ENCODE results near the gene VWA5A.
A peak's percentile ranks its signal among the peaks of the same experiment; 100 is the strongest.

Gene VWA5A

GRCh38 chr11:124114942-124115781 is at the start of gene VWA5A:
TSS of gene VWA5A (plus strand) at chr11:124115450. CDS start at chr11:124117512, 2,062 bp downstream.
- Mint-ChIP-seq H3K4me1 (peaks cover 15% of the 10 kb centered on the region), H3K9me3 (no peaks in the 10 kb centered on the region), H3K27ac (peak within 1 kb of the TSS; percentile 80), H3K4me3 (peak within 1 kb of the TSS; percentile 90), H3K36me3 (ENCODE audit: low read depth) (peaks cover 8% of the 10 kb centered on the region), H3K27me3 (peaks cover 6% of the 10 kb centered on the region)
- peak; percentile 71 for DNase-seq
- peak; percentile 99 for ATAC-seq

- Mint-ChIP-seq H3K9me3 (peaks cover under 1% of the 10 kb centered on the region), H3K36me3 (ENCODE audit: low read depth) (no peaks in the 10 kb centered on the region), H3K27ac (peak overlapping the region; percentile 13)
These were observed 46.6 kb upstream of the VWA5A start for GRCh38 chr11:124068601-124069110.

GRCh38 chr11:124069429-124070401 is 45.5 kb upstream of the VWA5A start:
- H3K27me3 Mint-ChIP-seq = peaks cover 49% of the 10 kb centered on the region
- no peaks in the 10 kb centered on the region for H3K9me3 Mint-ChIP-seq
- DNase-seq (peak; percentile 55), ATAC-seq (peak; percentile 87)
- no peaks in the 10 kb centered on the region for H3K36me3 Mint-ChIP-seq (ENCODE audit: low read depth)
- peaks cover 28% of the 10 kb centered on the region for H3K4me1 Mint-ChIP-seq
- H3K27ac Mint-ChIP-seq = no peak overlapping the region
- peak overlapping the region; percentile 45 for H3K4me3 Mint-ChIP-seq

More at GRCh38 chr11:124068601-124069110, 46.6 kb upstream of the VWA5A start:
- ATAC-seq (no peak), DNase-seq (no peak)
- Mint-ChIP-seq H3K4me3 (no peak overlapping the region), H3K27me3 (peaks cover 50% of the 10 kb centered on the region), H3K4me1 (peaks cover 28% of the 10 kb centered on the region)

GRCh38 chr11:124070915-124071622 is 44.2 kb upstream of the VWA5A start:
- H3K9me3 Mint-ChIP-seq = no peaks in the 10 kb centered on the region
- H3K27me3 Mint-ChIP-seq = peaks cover 44% of the 10 kb centered on the region
- peaks cover 28% of the 10 kb centered on the region for H3K4me1 Mint-ChIP-seq
- peak; percentile 39 for ATAC-seq
- peak; percentile 72 for DNase-seq
- H3K4me3 Mint-ChIP-seq = peak overlapping the region; percentile 61
- H3K36me3 Mint-ChIP-seq (ENCODE audit: low read depth) = no peaks in the 10 kb centered on the region
- H3K27ac Mint-ChIP-seq = peak overlapping the region; percentile 84

- ATAC-seq (no peak), DNase-seq (no peak)
- H3K4me3 Mint-ChIP-seq = no peak overlapping the region
- H3K4me1 Mint-ChIP-seq = peaks cover 28% of the 10 kb centered on the region
- no peak overlapping the region for H3K27ac Mint-ChIP-seq
- peaks cover 42% of the 10 kb centered on the region for H3K27me3 Mint-ChIP-seq
- no peaks in the 10 kb centered on the region for H3K36me3 Mint-ChIP-seq (ENCODE audit: low read depth)
- H3K9me3 Mint-ChIP-seq = no peaks in the 10 kb centered on the region
These were observed 43.7 kb upstream of the VWA5A start for GRCh38 chr11:124071623-124071948.

- DNase-seq (no peak), ATAC-seq (no peak)
- peaks cover 42% of the 10 kb centered on the region for H3K27me3 Mint-ChIP-seq
- no peak overlapping the region for H3K4me3 Mint-ChIP-seq
- H3K4me1 Mint-ChIP-seq = peaks cover 28% of the 10 kb centered on the region
- H3K27ac Mint-ChIP-seq = no peak overlapping the region
- no peaks in the 10 kb centered on the region for H3K9me3 Mint-ChIP-seq
- no peaks in the 10 kb centered on the region for H3K36me3 Mint-ChIP-seq (ENCODE audit: low read depth)
These were observed 43.1 kb upstream of the VWA5A start for GRCh38 chr11:124072147-124072546.

- H3K27me3 Mint-ChIP-seq = peaks cover 33% of the 10 kb centered on the region
- H3K4me1 Mint-ChIP-seq = peaks cover 18% of the 10 kb centered on the region
These were observed 40.7 kb upstream of the VWA5A start for GRCh38 chr11:124074554-124074953.

GRCh38 chr11:124075492-124075840 is 39.8 kb upstream of the VWA5A start:
- Mint-ChIP-seq H3K27ac (no peak overlapping the region), H3K4me1 (peaks cover 9% of the 10 kb centered on the region), H3K9me3 (no peaks in the 10 kb centered on the region), H3K4me3 (no peak overlapping the region), H3K27me3 (peaks cover 36% of the 10 kb centered on the region), H3K36me3 (ENCODE audit: low read depth) (no peaks in the 10 kb centered on the region)
- ATAC-seq = no peak
- DNase-seq = no peak

More at GRCh38 chr11:124074554-124074953, 40.7 kb upstream of the VWA5A start:
- H3K4me3 Mint-ChIP-seq = no peak overlapping the region
- no peaks in the 10 kb centered on the region for H3K36me3 Mint-ChIP-seq (ENCODE audit: low read depth)
- H3K27ac Mint-ChIP-seq = no peak overlapping the region
- ATAC-seq (no peak), DNase-seq (no peak)
- H3K9me3 Mint-ChIP-seq = no peaks in the 10 kb centered on the region

GRCh38 chr11:124075841-124076651 is 39.2 kb upstream of the VWA5A start:
- no peaks in the 10 kb centered on the region for H3K36me3 Mint-ChIP-seq (ENCODE audit: low read depth)
- H3K9me3 Mint-ChIP-seq = no peaks in the 10 kb centered on the region
- H3K27ac Mint-ChIP-seq = no peak overlapping the region
- H3K4me3 Mint-ChIP-seq = peak overlapping the region; percentile 48
- H3K27me3 Mint-ChIP-seq = peaks cover 34% of the 10 kb centered on the region
- ATAC-seq (peak; percentile 50), DNase-seq (peak; percentile 30)
- H3K4me1 Mint-ChIP-seq = peaks cover 4% of the 10 kb centered on the region

- H3K4me3 Mint-ChIP-seq = no peak overlapping the region
- no peak for ATAC-seq
- no peaks in the 10 kb centered on the region for H3K9me3 Mint-ChIP-seq
- H3K27me3 Mint-ChIP-seq = peaks cover 36% of the 10 kb centered on the region
- no peak overlapping the region for H3K27ac Mint-ChIP-seq
- H3K4me1 Mint-ChIP-seq = no peaks in the 10 kb centered on the region
- no peak for DNase-seq
- no peaks in the 10 kb centered on the region for H3K36me3 Mint-ChIP-seq (ENCODE audit: low read depth)
These were observed 38.0 kb upstream of the VWA5A start for GRCh38 chr11:124077266-124077665.

- no peak overlapping the region for H3K27ac Mint-ChIP-seq
- H3K9me3 Mint-ChIP-seq = no peaks in the 10 kb centered on the region
- H3K4me3 Mint-ChIP-seq = no peak overlapping the region
- no peaks in the 10 kb centered on the region for H3K4me1 Mint-ChIP-seq
- peaks cover 38% of the 10 kb centered on the region for H3K27me3 Mint-ChIP-seq
- no peaks in the 10 kb centered on the region for H3K36me3 Mint-ChIP-seq (ENCODE audit: low read depth)
- DNase-seq (no peak), ATAC-seq (no peak)
These were observed 36.7 kb upstream of the VWA5A start for GRCh38 chr11:124078591-124078990.

GRCh38 chr11:124079631-124080326 is 35.5 kb upstream of the VWA5A start:
- ATAC-seq (no peak), DNase-seq (no peak)
- H3K27ac Mint-ChIP-seq = no peak overlapping the region
- no peak overlapping the region for H3K4me3 Mint-ChIP-seq
- no peaks in the 10 kb centered on the region for H3K36me3 Mint-ChIP-seq (ENCODE audit: low read depth)
- peaks cover 39% of the 10 kb centered on the region for H3K27me3 Mint-ChIP-seq
- no peaks in the 10 kb centered on the region for H3K9me3 Mint-ChIP-seq
- H3K4me1 Mint-ChIP-seq = no peaks in the 10 kb centered on the region
